Measurements from ENCODE around the gene RASL10B.

DNA sequence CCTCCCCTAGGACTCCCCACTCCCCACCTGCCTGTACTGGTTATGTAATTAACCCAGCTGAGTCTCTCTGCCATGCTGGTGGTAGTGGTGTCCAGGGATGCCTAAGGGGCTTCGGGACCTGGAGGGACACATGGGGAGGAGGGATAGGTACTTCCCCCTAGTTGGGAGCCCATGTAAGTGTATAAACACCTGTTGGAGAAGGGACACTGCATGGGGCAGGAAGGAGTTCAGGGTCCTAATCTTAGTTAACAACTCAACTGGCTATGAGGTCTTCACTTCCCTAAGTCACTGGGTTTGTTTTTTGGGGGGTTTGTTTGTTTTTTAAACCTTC, 1.3 kb downstream of the RASL10B start:
- TF ChIP-seq, protein P1, sequence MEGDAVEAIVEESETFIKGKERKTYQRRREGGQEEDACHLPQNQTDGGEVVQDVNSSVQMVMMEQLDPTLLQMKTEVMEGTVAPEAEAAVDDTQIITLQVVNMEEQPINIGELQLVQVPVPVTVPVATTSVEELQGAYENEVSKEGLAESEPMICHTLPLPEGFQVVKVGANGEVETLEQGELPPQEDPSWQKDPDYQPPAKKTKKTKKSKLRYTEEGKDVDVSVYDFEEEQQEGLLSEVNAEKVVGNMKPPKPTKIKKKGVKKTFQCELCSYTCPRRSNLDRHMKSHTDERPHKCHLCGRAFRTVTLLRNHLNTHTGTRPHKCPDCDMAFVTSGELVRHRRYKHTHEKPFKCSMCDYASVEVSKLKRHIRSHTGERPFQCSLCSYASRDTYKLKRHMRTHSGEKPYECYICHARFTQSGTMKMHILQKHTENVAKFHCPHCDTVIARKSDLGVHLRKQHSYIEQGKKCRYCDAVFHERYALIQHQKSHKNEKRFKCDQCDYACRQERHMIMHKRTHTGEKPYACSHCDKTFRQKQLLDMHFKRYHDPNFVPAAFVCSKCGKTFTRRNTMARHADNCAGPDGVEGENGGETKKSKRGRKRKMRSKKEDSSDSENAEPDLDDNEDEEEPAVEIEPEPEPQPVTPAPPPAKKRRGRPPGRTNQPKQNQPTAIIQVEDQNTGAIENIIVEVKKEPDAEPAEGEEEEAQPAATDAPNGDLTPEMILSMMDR (IDR thresholded peaks at IDR 0.05 in 8 of 11, conservative IDR thresholded peaks at IDR 0.05 in 3 of 11) = no peak
- TF ChIP-seq POLR2A (IDR thresholded peaks at IDR 0.05) = no peak
- no peak for TF ChIP-seq POLR2AphosphoS5 (IDR thresholded peaks at IDR 0.05)
